Endothelial cell of umbilical vein (primary cell): Measurements from ENCODE around the gene CCDC34.

Source experiments
- CTCF ChIP-seq, 2 donors: IDR thresholded peaks; 1 replicate in 1 of 2; 2 replicates in 1 of 2; pipeline ENCODE4 v1.5.1; 2011; ENCODE audit warnings: low read length in 2 of 2, mild to moderate bottlenecking in 2 of 2, moderate library complexity in 2 of 2, control low read depth in 1 of 2, inconsistent platforms in 1 of 2, low read depth in 1 of 2; ENCODE audit not compliant: insufficient read depth in 1 of 2; ENCODE audit errors: extremely low read depth in 1 of 2
- EZH2 ChIP-seq: IDR thresholded peaks from 2 replicates; pipeline ENCODE4 v1.6.1; 2012; ENCODE audit warnings: borderline replicate concordance, low read depth, mild to moderate bottlenecking, moderate library complexity, low read length, inconsistent platforms; ENCODE audit not compliant: severe bottlenecking
- FOS ChIP-seq: IDR thresholded peaks from 2 replicates; pipeline ENCODE4 v1.6.1; 2011; ENCODE audit warnings: mild to moderate bottlenecking, low read length, moderate library complexity, borderline replicate concordance; ENCODE audit not compliant: insufficient read depth
- GATA2 ChIP-seq: IDR thresholded peaks from 2 replicates; pipeline ENCODE4 v1.7.0; 2011; ENCODE audit warnings: low read depth, mild to moderate bottlenecking, moderate library complexity, mixed read lengths, low read length; ENCODE audit not compliant: insufficient read length, insufficient read depth
- JUN ChIP-seq: IDR thresholded peaks from 2 replicates; pipeline ENCODE4 v1.6.1; 2011; ENCODE audit warnings: borderline replicate concordance, low read depth; ENCODE audit not compliant: insufficient read length, insufficient read depth
- MAX ChIP-seq: IDR thresholded peaks from 2 replicates; pipeline ENCODE4 v1.6.1; 2011; ENCODE audit not compliant: insufficient read depth, insufficient read length
- MYC ChIP-seq: IDR thresholded peaks from one replicate; pipeline ENCODE4 v1.6.1; 2011; ENCODE audit warnings: mild to moderate bottlenecking, low read depth, low read length
- POLR2A ChIP-seq: IDR thresholded peaks from 2 replicates; pipeline ENCODE4 v1.6.1; 2012; ENCODE audit warnings: low read depth, mild to moderate bottlenecking, control low read depth, low read length
- POLR2AphosphoS5 ChIP-seq: IDR thresholded peaks from 2 replicates; pipeline ENCODE4 v1.6.1; 2012; ENCODE audit warnings: low read depth, mild to moderate bottlenecking, control low read depth, low read length, moderate library complexity; ENCODE audit not compliant: insufficient read depth

DNA sequence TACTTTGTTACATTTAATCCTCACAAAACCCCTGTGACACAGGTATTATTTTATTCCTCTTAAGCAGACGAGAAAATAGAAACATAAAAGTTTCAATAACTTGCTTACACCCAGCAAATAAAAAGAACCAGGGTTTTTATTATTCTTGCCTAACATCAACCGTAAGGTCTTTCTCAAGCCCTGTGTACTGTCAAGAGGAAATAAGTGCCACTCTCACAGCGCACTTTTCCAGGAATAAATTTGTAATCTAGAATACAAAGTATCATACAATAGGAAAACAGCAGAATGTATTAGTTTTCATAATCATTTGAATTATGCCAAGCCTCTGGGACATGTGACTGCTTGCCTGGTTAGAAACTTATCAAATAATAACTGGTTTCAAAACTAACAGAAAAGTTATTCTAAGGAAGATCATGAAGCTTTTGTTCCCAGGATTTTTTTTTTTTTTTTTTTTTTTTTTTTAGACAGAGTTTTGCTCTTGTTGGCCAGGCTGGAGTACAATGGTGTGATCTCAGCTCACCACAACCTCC is 7.4 kb downstream of the CCDC34 start:
- TF ChIP-seq MAX = no peak
- TF ChIP-seq EZH2 = no peak
- TF ChIP-seq CTCF (IDR thresholded peaks at IDR 0.05; ENCODE audit: extremely low read depth in 1 of 2, insufficient read depth in 1 of 2, low read depth in 1 of 2, low read length in 2 of 2) = no peak
- TF ChIP-seq MYC = no peak
- TF ChIP-seq POLR2AphosphoS5 = no peak
- TF ChIP-seq POLR2A = no peak
- no peak for TF ChIP-seq JUN
- no peak for TF ChIP-seq GATA2
- no peak for TF ChIP-seq FOS
